Liver (tissue), 9 donors: ENCODE results near the gene SETD5. TPM values are rescaled to one million over a fixed set of nuclear protein-coding genes. Genes with fewer than 3 reads are reported as not detected.

Experiments
- DNase-seq: peaks from one replicate; pipeline ENCODE4 v3.0.0-alpha.2; 2017; ENCODE audit warnings: low spot score
- H3K27ac ChIP-seq, 2 donors: one replicate each; pipeline ENCODE4 v1.7.0; 2013; ENCODE audit warnings: inconsistent platforms in 2 of 2, low read length in 2 of 2, control low read depth in 1 of 2, low read depth in 1 of 2, mild to moderate bottlenecking in 1 of 2
- H3K27me3 ChIP-seq, 4 donors: one replicate each; pipeline versions ENCODE4 v1.6.1 to v1.7.0; 2013; ENCODE audit warnings: low read length in 3 of 4, inconsistent platforms in 1 of 4, mild to moderate bottlenecking in 1 of 4, moderate library complexity in 1 of 4; ENCODE audit not compliant: control insufficient read depth in 4 of 4, insufficient read depth in 4 of 4
- H3K36me3 ChIP-seq, 4 donors: one replicate each; pipeline versions ENCODE4 v1.6.1 to v1.7.0; 2013; ENCODE audit warnings: low read length in 3 of 4, mild to moderate bottlenecking in 3 of 4, low read depth in 1 of 4, moderate library complexity in 1 of 4; ENCODE audit not compliant: control insufficient read depth in 4 of 4, insufficient read depth in 3 of 4
- H3K4me1 ChIP-seq, 4 donors: one replicate each; pipeline versions ENCODE4 v1.6.1 to v1.7.0; 2013; ENCODE audit warnings: low read length in 3 of 4, mild to moderate bottlenecking in 3 of 4, moderate library complexity in 1 of 4; ENCODE audit not compliant: control insufficient read depth in 4 of 4, insufficient read depth in 4 of 4
- H3K4me3 ChIP-seq, 3 donors: one replicate each; pipeline versions ENCODE4 v1.6.1 to v1.7.0; 2013; ENCODE audit warnings: low read length in 3 of 3, control low read depth in 1 of 3, low read depth in 1 of 3, mild to moderate bottlenecking in 1 of 3
- H3K9ac ChIP-seq, 2 donors: one replicate each; pipeline ENCODE4 v1.7.0; 2013; ENCODE audit warnings: low read length in 2 of 2, mild to moderate bottlenecking in 2 of 2, moderate library complexity in 2 of 2, control low read depth in 1 of 2, low read depth in 1 of 2
- H3K9me3 ChIP-seq, 4 donors: one replicate each; pipeline versions ENCODE4 v1.6.1 to v1.7.0; 2013; ENCODE audit warnings: low read length in 3 of 4; ENCODE audit not compliant: control insufficient read depth in 4 of 4
- EGR1 ChIP-seq, 2 donors: IDR thresholded peaks; 2 replicates each; pipeline ENCODE4 v1.6.1; 2016 to 2018; ENCODE audit warnings: antibody characterized with exemption in 2 of 2, low read depth in 2 of 2
- FOXA1 ChIP-seq: IDR thresholded peaks from 2 replicates; pipeline ENCODE4 v1.6.1; 2016; ENCODE audit warnings: antibody characterized with exemption
- FOXA2 ChIP-seq: IDR thresholded peaks from 2 replicates; pipeline ENCODE4 v1.6.1; 2016; ENCODE audit warnings: antibody characterized with exemption
- GABPA ChIP-seq, 2 donors: IDR thresholded peaks in 1 of 2; conservative IDR thresholded peaks in 1 of 2; 2 replicates each; pipeline ENCODE4 v1.6.1; 2016; ENCODE audit warnings: antibody characterized with exemption in 2 of 2, mild to moderate bottlenecking in 1 of 2, moderate library complexity in 1 of 2
- HNF4A ChIP-seq, 2 donors: conservative IDR thresholded peaks; 2 replicates each; pipeline ENCODE4 v1.6.1; 2016; ENCODE audit warnings: antibody characterized with exemption in 2 of 2, mild to moderate bottlenecking in 2 of 2
- HNF4G ChIP-seq: IDR thresholded peaks from 2 replicates; pipeline ENCODE4 v1.6.1; 2016; ENCODE audit warnings: antibody characterized with exemption
- JUND ChIP-seq, 2 donors: IDR thresholded peaks; 2 replicates each; pipeline ENCODE4 v1.6.1; 2016; ENCODE audit warnings: antibody characterized with exemption in 2 of 2
- NR2F2 ChIP-seq: IDR thresholded peaks from 2 replicates; pipeline ENCODE4 v1.6.1; 2016; ENCODE audit warnings: antibody characterized with exemption
- RAD21 ChIP-seq, 2 donors: IDR thresholded peaks; 2 replicates each; pipeline ENCODE4 v1.6.1; 2016; ENCODE audit warnings: antibody characterized with exemption in 2 of 2, mild to moderate bottlenecking in 2 of 2
- RXRA ChIP-seq, 2 donors: IDR thresholded peaks; 2 replicates each; pipeline ENCODE4 v1.6.1; 2017 to 2018; ENCODE audit warnings: antibody characterized with exemption in 2 of 2, mild to moderate bottlenecking in 1 of 2
- SP1 ChIP-seq: IDR thresholded peaks from 2 replicates; pipeline ENCODE4 v1.6.1; 2018; ENCODE audit warnings: antibody characterized with exemption, mild to moderate bottlenecking
- TAF1 ChIP-seq: conservative IDR thresholded peaks from 2 replicates; pipeline ENCODE4 v1.6.1; 2016; ENCODE audit warnings: antibody characterized with exemption, mild to moderate bottlenecking
- YY1 ChIP-seq: IDR thresholded peaks from 2 replicates; pipeline ENCODE4 v1.6.1; 2016; ENCODE audit warnings: antibody characterized with exemption, mild to moderate bottlenecking
- WGBS: extraction: QIAGEN DNeasy Blood & Tissue Kit; methylation state at CpG from one replicate; pipeline ENCODE4 v1.1.7; 2013; 5-methylcytosine and 5-hydroxymethylcytosine counted together
- polyA plus RNA-seq, 2 donors: library from polyadenylated mRNA; stranded (reverse) in 1 of 2; unstranded in 1 of 2; fragments of 200-250 nt in 1 of 2; fragments of >200 nt in 1 of 2; fragmentation: Nextera tagmentation in 1 of 2; extraction: Ambion mirVana in 1 of 2; gene quantifications; one replicate each; pipeline versions ENCODE4 v1.2.1 to v1.2.3, GENCODE V29; 2013 to 2015
- total RNA-seq, 2 donors: library from RNA; depleted of rRNA; stranded (reverse); fragments of >200 nt; gene quantifications; one replicate each; pipeline ENCODE4 v1.2.3, GENCODE V29; 2014
- TF ChIP-seq, protein P1 (sequence below): fragments of 150-350 bp; IDR thresholded peaks from 2 replicates; pipeline ENCODE4 v1.5.1; 2017; ENCODE audit warnings: improper control_type of control experiment, low read depth, low read length; ENCODE audit not compliant: missing input control
- TF ChIP-seq, protein P2 (sequence below): IDR thresholded peaks from 2 replicates; pipeline ENCODE4 v1.6.1; 2016; ENCODE audit warnings: antibody characterized with exemption
- TF ChIP-seq, protein P3 (sequence below): IDR thresholded peaks from 2 replicates; pipeline ENCODE4 v1.6.1; 2016; ENCODE audit warnings: antibody characterized with exemption
- TF ChIP-seq, protein P4 (sequence below): IDR thresholded peaks from 2 replicates; pipeline ENCODE4 v1.6.1; 2016; ENCODE audit warnings: antibody characterized with exemption
- TF ChIP-seq, protein P5 (sequence below): IDR thresholded peaks from 2 replicates; pipeline ENCODE4 v1.6.1; 2016; ENCODE audit warnings: antibody characterized with exemption, mild to moderate bottlenecking
- donor health status: healthy.
- donor health status: healthy.
- donor health status: healthy.
- donor health status: healthy.
- donor health status: healthy.

Gene SETD5
- total and polyA plus RNA-seq, 4 donors = 17.9 to 76.6 (median 24.3) TPM

DNA sequence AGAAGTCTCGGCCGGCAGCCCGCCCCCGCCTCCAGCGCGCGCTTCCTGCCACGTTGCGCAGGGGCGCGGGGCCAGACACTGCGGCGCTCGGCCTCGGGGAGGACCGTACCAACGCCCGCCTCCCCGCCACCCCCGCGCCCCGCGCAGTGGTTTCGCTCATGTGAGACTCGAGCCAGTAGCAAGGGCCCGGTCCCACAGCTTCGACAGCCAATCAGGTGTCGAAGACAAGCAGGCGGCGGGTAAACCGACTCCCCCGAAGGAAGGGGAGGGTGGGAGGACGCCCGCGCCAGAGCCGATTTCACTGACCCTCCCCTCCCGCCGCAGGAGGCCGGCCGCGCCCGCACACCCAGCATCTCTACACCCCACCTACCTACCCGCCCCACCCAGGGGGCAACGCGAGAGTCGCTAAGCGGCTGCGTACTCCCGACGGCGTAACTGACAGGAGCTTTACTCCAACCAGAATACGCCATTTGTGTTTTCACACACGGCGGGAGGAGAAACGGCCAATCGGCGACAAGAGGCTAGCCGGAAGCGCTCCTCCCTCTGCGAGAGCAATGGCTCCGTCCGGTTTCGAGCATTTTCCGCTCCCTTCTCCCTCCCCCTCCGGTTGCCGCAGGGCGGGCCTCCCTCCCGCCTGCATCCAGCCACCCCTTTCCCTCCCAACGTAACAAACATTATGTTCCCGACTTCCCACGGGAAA, 633 bp upstream of the SETD5 start:
- Histone ChIP-seq H3K4me1 (peaks cover 2 to 47% (median 41%) of the 10 kb centered on the region in 4 donors), H3K9ac (peak overlapping the region in 1 of 2 donors; percentile 30), H3K4me3 (peak overlapping the region; percentile 68 to 96 (median 70)), H3K27me3 (no peaks in the 10 kb centered on the region), H3K36me3 (peaks cover 2 to 11% (median 8%) of the 10 kb centered on the region in 4 donors), H3K9me3 (no peaks in the 10 kb centered on the region), H3K27ac (peak overlapping the region; percentile 85 to 98)
- TF ChIP-seq, protein P1, sequence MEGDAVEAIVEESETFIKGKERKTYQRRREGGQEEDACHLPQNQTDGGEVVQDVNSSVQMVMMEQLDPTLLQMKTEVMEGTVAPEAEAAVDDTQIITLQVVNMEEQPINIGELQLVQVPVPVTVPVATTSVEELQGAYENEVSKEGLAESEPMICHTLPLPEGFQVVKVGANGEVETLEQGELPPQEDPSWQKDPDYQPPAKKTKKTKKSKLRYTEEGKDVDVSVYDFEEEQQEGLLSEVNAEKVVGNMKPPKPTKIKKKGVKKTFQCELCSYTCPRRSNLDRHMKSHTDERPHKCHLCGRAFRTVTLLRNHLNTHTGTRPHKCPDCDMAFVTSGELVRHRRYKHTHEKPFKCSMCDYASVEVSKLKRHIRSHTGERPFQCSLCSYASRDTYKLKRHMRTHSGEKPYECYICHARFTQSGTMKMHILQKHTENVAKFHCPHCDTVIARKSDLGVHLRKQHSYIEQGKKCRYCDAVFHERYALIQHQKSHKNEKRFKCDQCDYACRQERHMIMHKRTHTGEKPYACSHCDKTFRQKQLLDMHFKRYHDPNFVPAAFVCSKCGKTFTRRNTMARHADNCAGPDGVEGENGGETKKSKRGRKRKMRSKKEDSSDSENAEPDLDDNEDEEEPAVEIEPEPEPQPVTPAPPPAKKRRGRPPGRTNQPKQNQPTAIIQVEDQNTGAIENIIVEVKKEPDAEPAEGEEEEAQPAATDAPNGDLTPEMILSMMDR = no peak
- TF ChIP-seq, protein P2, sequence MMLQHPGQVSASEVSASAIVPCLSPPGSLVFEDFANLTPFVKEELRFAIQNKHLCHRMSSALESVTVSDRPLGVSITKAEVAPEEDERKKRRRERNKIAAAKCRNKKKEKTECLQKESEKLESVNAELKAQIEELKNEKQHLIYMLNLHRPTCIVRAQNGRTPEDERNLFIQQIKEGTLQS = no peak
- TF ChIP-seq SP1 (peak; percentile 93), FOXA1 (no peak), EGR1 (IDR thresholded peaks at IDR 0.05; ENCODE audit: low read depth in 2 of 2) (peak in 1 of 2 donors; percentile 83), NR2F2 (peak; percentile 12), RXRA (IDR thresholded peaks at IDR 0.05) (peak in 1 of 2 donors; percentile 17), HNF4A (conservative IDR thresholded peaks at IDR 0.05) (no peak), YY1 (peak; percentile 96), RAD21 (IDR thresholded peaks at IDR 0.05) (no peak), TAF1 (no peak), HNF4G (no peak), JUND (IDR thresholded peaks at IDR 0.05) (peak in 1 of 2 donors; percentile 19), FOXA2 (no peak), GABPA (IDR thresholded peaks at IDR 0.05 in 1 of 2, conservative IDR thresholded peaks at IDR 0.05 in 1 of 2) (peak; percentile 70 to 90)
- TF ChIP-seq, protein P3, sequence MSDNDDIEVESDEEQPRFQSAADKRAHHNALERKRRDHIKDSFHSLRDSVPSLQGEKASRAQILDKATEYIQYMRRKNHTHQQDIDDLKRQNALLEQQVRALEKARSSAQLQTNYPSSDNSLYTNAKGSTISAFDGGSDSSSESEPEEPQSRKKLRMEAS = peak; percentile 86
- TF ChIP-seq, protein P4, sequence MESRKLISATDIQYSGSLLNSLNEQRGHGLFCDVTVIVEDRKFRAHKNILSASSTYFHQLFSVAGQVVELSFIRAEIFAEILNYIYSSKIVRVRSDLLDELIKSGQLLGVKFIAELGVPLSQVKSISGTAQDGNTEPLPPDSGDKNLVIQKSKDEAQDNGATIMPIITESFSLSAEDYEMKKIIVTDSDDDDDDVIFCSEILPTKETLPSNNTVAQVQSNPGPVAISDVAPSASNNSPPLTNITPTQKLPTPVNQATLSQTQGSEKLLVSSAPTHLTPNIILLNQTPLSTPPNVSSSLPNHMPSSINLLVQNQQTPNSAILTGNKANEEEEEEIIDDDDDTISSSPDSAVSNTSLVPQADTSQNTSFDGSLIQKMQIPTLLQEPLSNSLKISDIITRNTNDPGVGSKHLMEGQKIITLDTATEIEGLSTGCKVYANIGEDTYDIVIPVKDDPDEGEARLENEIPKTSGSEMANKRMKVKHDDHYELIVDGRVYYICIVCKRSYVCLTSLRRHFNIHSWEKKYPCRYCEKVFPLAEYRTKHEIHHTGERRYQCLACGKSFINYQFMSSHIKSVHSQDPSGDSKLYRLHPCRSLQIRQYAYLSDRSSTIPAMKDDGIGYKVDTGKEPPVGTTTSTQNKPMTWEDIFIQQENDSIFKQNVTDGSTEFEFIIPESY = peak; percentile 98
- TF ChIP-seq, protein P5, sequence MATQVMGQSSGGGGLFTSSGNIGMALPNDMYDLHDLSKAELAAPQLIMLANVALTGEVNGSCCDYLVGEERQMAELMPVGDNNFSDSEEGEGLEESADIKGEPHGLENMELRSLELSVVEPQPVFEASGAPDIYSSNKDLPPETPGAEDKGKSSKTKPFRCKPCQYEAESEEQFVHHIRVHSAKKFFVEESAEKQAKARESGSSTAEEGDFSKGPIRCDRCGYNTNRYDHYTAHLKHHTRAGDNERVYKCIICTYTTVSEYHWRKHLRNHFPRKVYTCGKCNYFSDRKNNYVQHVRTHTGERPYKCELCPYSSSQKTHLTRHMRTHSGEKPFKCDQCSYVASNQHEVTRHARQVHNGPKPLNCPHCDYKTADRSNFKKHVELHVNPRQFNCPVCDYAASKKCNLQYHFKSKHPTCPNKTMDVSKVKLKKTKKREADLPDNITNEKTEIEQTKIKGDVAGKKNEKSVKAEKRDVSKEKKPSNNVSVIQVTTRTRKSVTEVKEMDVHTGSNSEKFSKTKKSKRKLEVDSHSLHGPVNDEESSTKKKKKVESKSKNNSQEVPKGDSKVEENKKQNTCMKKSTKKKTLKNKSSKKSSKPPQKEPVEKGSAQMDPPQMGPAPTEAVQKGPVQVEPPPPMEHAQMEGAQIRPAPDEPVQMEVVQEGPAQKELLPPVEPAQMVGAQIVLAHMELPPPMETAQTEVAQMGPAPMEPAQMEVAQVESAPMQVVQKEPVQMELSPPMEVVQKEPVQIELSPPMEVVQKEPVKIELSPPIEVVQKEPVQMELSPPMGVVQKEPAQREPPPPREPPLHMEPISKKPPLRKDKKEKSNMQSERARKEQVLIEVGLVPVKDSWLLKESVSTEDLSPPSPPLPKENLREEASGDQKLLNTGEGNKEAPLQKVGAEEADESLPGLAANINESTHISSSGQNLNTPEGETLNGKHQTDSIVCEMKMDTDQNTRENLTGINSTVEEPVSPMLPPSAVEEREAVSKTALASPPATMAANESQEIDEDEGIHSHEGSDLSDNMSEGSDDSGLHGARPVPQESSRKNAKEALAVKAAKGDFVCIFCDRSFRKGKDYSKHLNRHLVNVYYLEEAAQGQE = no peak
- WGBS = under 1% methylated on average over 71 of the region's 71 CpGs
- DNase-seq = peak; percentile 97
